ENCODE results near the gene EDIL3. TPM values are rescaled to one million over a fixed set of nuclear protein-coding genes. Genes with fewer than 3 reads are reported as not detected.

Gene EDIL3
- total RNA-seq, 1 experiment from 2014 or later, result 17.6 TPM

DNA sequence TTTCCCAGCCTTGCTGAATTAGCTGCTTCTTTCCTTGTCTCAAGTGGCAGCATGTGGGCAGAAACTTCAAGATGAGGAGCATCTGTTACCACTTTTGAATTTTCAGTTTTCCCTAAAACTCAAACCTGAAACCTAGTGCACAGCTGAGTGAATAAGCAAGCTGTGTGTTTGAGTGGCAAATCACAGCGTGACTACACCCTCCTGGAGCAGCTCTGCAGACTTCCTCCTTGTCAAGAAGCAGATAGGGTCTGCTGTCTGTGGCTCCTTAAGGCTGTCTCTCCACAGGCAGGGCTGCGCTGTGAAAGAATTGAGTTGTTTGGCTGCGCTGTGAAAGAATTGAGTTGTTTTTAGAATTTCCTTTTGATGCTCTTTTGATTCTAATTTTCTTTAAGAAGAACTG is 484.4 kb downstream of the EDIL3 start:
- BruUV-seq (replicated peaks), result no TSS peak
- H3K36me3 ChIP-seq (ENCODE audit: control insufficient read depth, insufficient read depth, low read length), result no peaks in the 10 kb centered on the region
- no peaks in the 10 kb centered on the region for H3K9me3 ChIP-seq (ENCODE audit: control insufficient read depth, insufficient read depth, low read depth, low read length)
- no peak overlapping the region for H3K27ac ChIP-seq (ENCODE audit: low read length)
- CTCF ChIA-PET, result no interaction called here
- DNase-seq (ENCODE audit: low read depth, low spot score) (no peak), ATAC-seq (no peak)
- intact Hi-C loops (cut with micrococcal nuclease; ENCODE audit: unreplicated experiment) (no loop called here), in situ Hi-C loops (cut with HindIII; ENCODE audit: low pct_unique_long_range_greater_than_20kb, low sequenced_read_pairs) (no loop called here)
- TF ChIP-seq SIN3A (IDR thresholded peaks at IDR 0.05; ENCODE audit: borderline replicate concordance, insufficient read depth, low read depth, low read length) (no peak), POLR2AphosphoS5 (IDR thresholded peaks at IDR 0.05; ENCODE audit: low read depth, low read length) (no peak), TCF7L2 (IDR thresholded peaks at IDR 0.05; ENCODE audit: low read depth, low read length) (no peak)
- TF ChIP-seq, protein P1, sequence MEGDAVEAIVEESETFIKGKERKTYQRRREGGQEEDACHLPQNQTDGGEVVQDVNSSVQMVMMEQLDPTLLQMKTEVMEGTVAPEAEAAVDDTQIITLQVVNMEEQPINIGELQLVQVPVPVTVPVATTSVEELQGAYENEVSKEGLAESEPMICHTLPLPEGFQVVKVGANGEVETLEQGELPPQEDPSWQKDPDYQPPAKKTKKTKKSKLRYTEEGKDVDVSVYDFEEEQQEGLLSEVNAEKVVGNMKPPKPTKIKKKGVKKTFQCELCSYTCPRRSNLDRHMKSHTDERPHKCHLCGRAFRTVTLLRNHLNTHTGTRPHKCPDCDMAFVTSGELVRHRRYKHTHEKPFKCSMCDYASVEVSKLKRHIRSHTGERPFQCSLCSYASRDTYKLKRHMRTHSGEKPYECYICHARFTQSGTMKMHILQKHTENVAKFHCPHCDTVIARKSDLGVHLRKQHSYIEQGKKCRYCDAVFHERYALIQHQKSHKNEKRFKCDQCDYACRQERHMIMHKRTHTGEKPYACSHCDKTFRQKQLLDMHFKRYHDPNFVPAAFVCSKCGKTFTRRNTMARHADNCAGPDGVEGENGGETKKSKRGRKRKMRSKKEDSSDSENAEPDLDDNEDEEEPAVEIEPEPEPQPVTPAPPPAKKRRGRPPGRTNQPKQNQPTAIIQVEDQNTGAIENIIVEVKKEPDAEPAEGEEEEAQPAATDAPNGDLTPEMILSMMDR (IDR thresholded peaks at IDR 0.05), result no peak
- TF ChIP-seq, protein P2, sequence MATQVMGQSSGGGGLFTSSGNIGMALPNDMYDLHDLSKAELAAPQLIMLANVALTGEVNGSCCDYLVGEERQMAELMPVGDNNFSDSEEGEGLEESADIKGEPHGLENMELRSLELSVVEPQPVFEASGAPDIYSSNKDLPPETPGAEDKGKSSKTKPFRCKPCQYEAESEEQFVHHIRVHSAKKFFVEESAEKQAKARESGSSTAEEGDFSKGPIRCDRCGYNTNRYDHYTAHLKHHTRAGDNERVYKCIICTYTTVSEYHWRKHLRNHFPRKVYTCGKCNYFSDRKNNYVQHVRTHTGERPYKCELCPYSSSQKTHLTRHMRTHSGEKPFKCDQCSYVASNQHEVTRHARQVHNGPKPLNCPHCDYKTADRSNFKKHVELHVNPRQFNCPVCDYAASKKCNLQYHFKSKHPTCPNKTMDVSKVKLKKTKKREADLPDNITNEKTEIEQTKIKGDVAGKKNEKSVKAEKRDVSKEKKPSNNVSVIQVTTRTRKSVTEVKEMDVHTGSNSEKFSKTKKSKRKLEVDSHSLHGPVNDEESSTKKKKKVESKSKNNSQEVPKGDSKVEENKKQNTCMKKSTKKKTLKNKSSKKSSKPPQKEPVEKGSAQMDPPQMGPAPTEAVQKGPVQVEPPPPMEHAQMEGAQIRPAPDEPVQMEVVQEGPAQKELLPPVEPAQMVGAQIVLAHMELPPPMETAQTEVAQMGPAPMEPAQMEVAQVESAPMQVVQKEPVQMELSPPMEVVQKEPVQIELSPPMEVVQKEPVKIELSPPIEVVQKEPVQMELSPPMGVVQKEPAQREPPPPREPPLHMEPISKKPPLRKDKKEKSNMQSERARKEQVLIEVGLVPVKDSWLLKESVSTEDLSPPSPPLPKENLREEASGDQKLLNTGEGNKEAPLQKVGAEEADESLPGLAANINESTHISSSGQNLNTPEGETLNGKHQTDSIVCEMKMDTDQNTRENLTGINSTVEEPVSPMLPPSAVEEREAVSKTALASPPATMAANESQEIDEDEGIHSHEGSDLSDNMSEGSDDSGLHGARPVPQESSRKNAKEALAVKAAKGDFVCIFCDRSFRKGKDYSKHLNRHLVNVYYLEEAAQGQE (IDR thresholded peaks at IDR 0.05; ENCODE audit: insufficient read depth in 1 of 2, low read depth in 2 of 2, low read length in 1 of 2), result no peak
- no peaks in the 10 kb centered on the region for H3K4me1 ChIP-seq (ENCODE audit: control insufficient read depth, insufficient read depth, low read length)
- no peaks in the 10 kb centered on the region for H3K27me3 ChIP-seq (ENCODE audit: control insufficient read depth, insufficient read depth, low read length)
- POLR2A ChIA-PET, result no interaction called here
- no peak overlapping the region for H3K4me3 ChIP-seq (ENCODE audit: low read depth in 2 of 2, low read length in 2 of 2)

DNA sequence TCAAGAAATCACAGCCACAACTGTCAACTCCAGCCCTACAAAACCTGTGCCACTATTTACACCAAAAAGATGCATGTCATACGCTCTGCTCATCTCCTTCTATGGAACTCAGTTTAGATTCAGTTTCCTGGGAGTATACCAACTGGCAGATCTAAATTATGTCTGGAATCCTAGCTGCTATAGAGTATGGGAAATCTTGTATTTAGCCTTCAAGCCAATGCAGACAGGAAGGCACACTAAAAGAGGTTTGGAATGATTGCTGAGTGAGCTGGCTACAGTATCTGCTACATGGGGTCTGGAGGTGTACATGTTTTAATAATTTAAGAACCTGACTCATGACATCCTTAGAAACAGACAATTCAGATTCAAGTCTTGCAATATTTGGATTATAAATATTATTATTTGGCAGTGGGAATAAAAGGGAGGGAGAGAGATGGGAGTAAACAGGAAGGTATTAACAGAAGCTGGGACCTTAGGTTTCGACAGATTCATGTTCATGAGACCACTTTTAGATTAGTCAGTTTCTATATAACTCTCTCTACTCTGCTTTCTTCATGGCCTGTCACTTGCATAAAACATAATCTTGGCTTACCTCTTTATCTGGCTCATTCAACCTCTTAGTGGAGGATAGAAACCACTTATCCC is 485.2 kb downstream of the EDIL3 start:
- Histone ChIP-seq H3K27ac (ENCODE audit: low read length) (no peak overlapping the region), H3K27me3 (ENCODE audit: control insufficient read depth, insufficient read depth, low read length) (no peaks in the 10 kb centered on the region), H3K9me3 (ENCODE audit: control insufficient read depth, insufficient read depth, low read depth, low read length) (no peaks in the 10 kb centered on the region), H3K4me3 (ENCODE audit: low read depth in 2 of 2, low read length in 2 of 2) (no peak overlapping the region), H3K4me1 (ENCODE audit: control insufficient read depth, insufficient read depth, low read length) (no peaks in the 10 kb centered on the region), H3K36me3 (ENCODE audit: control insufficient read depth, insufficient read depth, low read length) (no peaks in the 10 kb centered on the region)
- no TSS peak for BruUV-seq (replicated peaks)
- ChIA-PET POLR2A (no interaction called here), CTCF (no interaction called here)
- ATAC-seq, result no peak
- intact Hi-C loops (cut with micrococcal nuclease; ENCODE audit: unreplicated experiment), result no loop called here
- no peak for TF ChIP-seq SIN3A (IDR thresholded peaks at IDR 0.05; ENCODE audit: borderline replicate concordance, insufficient read depth, low read depth, low read length)
- no peak for TF ChIP-seq TCF7L2 (IDR thresholded peaks at IDR 0.05; ENCODE audit: low read depth, low read length)
- TF ChIP-seq, protein P2 (IDR thresholded peaks at IDR 0.05; ENCODE audit: insufficient read depth in 1 of 2, low read depth in 2 of 2, low read length in 1 of 2), result no peak
- TF ChIP-seq, protein P1 (IDR thresholded peaks at IDR 0.05), result no peak
- TF ChIP-seq POLR2AphosphoS5 (IDR thresholded peaks at IDR 0.05; ENCODE audit: low read depth, low read length), result no peak
- in situ Hi-C loops (cut with HindIII; ENCODE audit: low pct_unique_long_range_greater_than_20kb, low sequenced_read_pairs), result no loop called here
- DNase-seq (ENCODE audit: low read depth, low spot score), result no peak
